ENCODE results near the gene NRP1.

GRCh38 chr10:33345236-33345635, 10.8 kb upstream of the NRP1 start:
- TF ChIP-seq CTCF (IDR thresholded peaks at IDR 0.05) (no peak), POLR2A (IDR thresholded peaks at IDR 0.05) (no peak)
